Urothelium cell line (cell line): ENCODE measurements around the gene WNT7B.
"Not testable (repeated sequence)": the region's sequence is repeated elsewhere in the genome, so short reads cannot be mapped to it uniquely, and the experiment has no call there.

Source experiments
- DNase-seq: peaks from one replicate; pipeline ENCODE4 v3.0.0; 2011; ENCODE audit warnings: low spot score, mixed read lengths
- FAIRE-seq: peaks from 2 replicates; lab custom pipeline; 2011; peaks lifted over from hg19 to GRCh38; lab: Jason Lieb, UNC

WNT7B gene

DNA sequence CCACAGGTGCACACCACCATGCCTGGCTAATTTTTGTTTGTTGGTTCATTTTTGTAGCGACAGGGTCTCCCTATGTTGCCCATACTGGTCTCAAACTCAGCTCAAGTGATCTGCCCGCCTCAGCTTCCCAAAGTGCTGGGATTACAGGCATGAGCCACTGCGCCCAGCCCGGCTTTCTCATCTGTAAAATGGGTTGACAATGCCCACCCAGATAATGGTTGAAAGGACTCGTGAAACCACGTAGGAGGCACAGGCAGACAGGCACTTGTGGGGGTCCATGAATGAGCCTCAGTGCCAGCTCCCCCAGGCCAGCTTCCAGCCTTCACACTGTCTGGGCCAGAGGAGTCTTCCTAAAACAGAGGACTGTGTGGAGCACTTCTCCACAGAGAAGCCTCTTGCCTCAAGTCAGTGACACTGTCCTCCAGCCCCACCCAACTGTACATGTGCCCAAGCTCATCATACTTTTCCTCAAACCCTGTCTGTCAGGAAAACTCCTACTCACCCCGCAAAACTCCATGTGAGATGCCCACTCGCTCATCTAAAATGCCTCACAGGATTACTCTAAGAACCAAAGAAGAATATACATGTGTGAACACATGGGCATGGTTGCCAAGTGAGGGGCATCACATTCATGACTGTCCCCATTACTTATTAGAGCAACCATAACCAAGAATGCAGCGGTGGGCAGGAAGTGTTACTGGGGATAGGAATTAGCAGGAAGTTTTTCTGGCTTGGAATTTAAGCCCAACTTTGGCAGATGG lies 32.1 kb upstream of the WNT7B start:
- DNase-seq (no peak), FAIRE-seq (no peak)

DNA sequence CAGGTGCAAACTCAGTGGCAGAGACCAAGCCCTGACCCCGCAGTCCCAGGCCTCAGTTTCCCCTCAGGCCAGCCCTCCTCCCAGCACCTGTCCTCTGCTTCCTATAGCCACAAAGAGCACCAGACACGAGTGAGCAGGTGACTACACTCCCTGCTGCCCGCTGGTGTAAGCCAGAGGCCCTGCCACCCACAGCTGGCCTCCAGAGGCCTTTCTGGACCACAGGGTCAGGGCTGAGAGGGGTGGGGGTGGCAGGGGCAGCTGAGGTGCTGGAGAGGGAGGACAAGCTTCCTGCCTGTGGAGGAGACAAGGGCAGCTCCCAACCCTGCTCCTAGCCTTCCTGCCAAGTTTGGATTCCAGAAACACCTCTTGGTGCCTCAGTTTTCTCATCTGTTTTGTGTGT lies 31.3 kb upstream of the WNT7B start:
- no peak for FAIRE-seq

DNA sequence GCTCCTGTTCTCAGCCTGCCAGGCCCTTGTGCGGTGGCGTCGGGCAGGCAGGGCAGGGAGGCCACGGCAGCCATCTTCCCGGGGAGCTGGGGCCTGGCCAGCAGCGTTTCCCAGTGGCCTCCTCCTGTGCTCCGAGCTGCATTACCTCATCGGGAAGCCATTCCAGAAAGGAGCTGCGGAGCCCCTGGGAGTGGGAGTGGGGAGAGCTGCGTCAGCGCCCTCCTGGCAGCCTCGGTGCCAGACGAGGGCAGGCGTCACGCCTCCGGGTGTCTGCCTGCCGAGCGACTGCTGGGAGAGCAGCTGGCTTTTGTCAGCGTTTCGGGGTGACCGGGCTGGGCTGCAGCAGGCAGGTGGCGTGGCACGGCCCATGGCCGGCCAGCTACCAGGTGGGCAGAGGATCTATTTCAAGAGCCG lies 30.9 kb upstream of the WNT7B start:
- FAIRE-seq (peak; percentile 87), DNase-seq (peak; percentile 93)

More for the DNA sequence above, 31.3 kb upstream of the WNT7B start:
- DNase-seq: peak; percentile 32

DNA sequence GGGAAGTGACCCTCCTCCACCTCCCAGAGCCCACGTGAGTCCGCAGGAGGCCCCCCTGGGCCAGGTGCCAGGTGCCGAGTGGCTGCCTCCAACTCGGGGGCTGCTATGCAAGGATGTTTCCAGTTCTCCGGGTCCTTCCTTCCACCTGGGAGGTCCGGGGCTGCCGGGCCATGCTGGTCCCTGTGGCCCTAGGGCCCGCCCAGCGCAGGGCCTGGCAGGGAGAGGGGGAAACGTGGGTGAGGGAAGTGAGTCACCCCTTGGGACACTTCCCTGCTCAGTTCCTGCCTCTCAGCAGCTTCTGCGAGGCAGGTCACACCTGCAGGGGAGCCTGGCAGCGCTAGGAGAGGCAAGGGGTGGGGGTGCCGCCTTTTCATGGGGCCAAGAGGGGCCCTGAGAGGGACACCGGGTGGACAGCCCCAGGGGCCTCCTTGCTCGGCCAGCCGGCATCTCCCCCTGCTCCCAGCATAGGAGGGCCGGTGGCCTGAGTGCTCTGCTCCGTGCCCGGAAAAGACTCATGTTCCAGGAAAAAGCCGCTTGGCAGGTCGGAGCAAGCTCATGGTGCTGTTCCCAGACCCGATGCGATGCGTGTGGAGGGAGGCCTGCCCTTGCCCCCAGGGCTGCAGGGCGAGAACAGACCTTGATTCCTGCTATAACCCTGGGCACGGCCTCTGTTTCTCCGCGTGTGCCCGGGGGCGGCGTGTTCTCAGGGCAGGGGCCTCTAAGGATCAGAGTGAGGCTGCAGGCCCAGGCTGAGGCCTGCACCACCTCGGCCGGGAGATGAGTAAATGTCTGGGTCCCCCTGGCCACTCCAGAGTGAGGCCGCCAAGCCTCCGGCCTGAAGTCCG lies 30.3 kb upstream of the WNT7B start:
- FAIRE-seq (no peak), DNase-seq (peak; percentile 90)

GRCh38 chr22:46006379-46007002 lies 29.5 kb upstream of the WNT7B start:
- DNase-seq: peak; percentile 91

DNA sequence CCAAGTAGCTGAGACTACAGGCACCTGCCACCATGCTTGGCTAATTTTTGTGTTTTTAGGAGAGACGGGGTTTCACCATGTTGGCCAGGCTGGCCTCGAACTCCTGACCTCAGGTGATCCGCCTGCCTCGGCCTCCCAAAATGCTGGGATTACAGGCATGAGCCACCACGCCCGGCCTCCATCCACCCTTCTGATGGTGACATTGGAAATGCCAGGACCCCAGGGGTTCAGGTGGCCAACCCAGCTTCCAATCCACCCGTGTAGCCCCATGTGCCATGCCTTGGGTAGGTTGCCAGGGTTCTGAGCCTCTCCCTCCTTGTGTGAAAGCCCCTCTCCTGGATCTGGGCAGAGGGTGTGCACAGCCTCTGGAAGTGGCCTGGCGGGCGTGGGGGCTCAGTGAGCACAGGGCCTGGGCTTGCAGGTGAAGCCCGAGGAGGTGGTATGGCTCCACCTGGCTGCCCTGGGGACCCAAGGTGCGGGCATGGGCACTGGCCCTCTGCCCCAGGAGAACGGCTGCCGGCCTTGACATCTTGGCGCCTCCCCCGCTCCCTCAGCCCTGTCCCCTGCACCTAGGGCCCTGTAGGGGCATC lies 28.2 kb upstream of the WNT7B start:
- not testable (repeated sequence) for FAIRE-seq, DNase-seq

More at GRCh38 chr22:46006379-46007002, 29.5 kb upstream of the WNT7B start:
- peak; percentile 92 for FAIRE-seq

DNA sequence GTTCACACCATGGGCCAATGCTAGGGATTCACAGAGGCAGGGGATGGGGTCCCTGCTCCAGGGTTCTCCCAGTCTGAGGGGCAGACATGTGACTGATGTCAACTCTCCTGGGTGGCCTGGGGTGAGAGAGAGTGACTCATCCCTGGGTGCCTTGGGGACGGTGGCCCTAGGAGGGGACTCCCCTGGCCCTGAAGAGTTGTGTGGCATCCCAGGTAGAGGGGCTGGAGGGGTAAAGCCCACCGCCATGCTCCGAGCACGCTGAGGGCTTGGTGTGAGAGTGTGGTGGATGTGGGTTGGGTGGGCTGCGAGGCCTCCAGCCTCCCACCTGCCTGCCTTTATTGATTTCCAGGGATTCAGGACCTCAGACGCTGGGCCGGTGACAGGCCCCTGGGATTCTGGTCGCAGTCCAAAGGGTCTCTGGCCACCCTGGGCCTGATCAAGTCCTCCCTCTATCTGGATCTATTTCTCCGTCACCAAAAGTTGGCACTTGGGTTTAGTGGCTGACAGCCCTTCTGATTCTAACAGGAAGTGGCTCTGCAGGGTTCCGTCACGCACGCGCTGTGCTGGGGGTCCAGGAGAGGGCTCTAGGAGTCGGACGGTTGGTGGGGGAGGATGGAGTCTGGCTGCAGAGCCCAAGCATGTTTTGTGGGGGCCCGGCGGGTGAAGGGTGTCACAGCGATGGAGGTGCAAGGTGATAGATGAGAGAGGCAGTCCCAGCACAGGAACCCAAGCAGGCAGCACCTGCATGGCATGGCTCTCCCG lies 27.3 kb upstream of the WNT7B start:
- no peak for FAIRE-seq
- no peak for DNase-seq

GRCh38 chr22:46003271-46004091 lies 26.5 kb upstream of the WNT7B start:
- DNase-seq (no peak), FAIRE-seq (peak; percentile 37)

- peak; percentile 63 for DNase-seq
- peak; percentile 52 for FAIRE-seq
Observed at GRCh38 chr22:46002757-46003270, 25.9 kb upstream of the WNT7B start.

DNA sequence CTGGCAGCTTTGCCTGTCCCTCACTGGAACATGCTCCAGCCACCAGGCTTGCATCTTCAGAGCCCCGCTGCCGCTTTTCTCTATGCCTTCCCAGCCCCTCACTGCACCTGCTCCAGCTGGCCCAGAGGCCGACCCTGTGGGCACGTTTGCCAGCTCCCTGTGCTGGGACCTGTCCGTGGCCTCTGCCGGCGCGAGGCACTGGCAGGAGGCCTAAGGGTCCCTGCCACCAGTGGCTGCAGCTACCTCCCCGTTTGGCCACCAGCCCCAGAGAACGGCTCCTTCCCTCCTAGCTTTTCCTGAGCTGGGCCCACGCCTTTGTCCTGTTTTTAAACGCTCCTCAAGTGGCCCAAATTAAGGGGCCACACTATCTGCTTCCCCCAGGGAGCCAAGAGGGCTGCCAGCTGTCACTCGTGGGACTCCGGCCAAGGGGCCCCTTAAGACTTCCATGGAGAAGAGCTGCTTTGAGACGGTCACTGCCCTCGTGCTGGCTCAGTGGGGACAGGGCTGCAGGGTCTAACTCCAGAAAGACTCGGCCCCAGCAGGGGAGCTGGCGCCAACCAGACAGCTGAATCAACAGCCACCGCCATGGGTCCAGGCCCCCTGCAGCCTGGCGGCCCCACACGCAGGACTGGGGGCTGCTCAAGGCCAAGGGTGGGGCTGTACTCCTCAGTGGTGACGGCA lies 24.6 kb upstream of the WNT7B start:
- FAIRE-seq (no peak), DNase-seq (no peak)

DNA sequence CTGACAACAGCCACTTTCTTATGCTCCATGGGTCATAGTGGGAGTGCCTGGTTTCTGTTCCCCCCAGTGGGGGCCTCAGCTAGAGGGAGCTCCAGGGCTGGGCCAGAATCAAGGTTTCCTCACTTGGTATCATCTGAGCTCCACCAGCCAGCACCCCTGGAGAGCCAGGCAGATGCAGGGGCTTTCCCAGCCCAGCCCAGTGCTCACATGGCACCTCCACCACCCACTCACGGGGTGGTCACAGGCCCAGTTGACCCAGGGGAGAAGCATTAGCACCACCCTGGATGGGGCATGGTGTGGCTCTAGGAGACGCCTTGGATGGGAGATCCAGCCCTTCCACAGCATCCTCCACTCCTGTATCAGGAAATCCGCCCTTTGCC lies 24.1 kb upstream of the WNT7B start:
- FAIRE-seq (peak; percentile 42), DNase-seq (no peak)

DNA sequence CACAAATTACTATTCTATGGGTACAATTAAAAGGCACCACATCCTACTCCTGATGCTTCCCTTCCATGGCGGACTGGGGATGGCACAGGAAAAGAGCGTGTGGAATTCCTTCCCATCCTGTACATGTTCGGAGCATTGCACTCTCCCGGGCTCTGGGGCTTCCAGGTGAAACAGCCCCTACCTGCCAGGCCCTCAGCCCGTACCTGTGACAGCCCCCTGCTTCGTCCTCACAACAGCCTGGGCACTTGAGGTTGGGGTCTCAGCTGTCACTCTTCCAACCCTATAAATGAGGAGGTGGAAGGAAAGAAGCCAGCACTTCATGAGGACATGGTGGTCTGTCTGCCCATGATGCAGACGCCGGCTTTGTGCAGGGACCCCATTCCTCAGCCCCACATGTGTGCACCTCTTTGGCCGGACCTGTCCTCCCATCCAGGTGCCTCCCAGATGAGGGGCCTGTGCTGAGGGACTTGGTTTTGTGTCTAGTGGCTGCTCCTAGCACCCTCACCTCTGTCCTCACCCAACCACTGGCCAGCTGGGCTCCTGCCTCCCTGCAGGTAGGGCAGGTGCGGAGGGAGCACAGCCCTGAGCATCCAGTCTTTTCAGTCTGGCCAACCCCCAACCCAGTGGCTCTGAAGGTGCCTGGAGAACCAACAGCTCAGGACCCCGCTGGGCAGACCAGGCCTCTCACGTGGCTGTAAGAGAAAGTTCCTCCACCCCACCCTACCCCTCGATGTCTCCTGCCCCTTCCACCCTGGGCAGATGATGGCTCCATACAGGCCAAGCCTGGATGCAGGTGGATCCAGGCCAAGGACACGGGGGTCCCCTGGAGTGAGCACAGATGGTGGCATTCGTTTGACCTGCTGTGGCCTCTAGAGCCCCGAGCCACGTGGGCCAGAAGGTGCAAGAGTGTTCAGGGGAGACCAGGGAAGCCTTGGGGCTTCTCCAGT lies 23.4 kb upstream of the WNT7B start:
- DNase-seq: no peak

DNA sequence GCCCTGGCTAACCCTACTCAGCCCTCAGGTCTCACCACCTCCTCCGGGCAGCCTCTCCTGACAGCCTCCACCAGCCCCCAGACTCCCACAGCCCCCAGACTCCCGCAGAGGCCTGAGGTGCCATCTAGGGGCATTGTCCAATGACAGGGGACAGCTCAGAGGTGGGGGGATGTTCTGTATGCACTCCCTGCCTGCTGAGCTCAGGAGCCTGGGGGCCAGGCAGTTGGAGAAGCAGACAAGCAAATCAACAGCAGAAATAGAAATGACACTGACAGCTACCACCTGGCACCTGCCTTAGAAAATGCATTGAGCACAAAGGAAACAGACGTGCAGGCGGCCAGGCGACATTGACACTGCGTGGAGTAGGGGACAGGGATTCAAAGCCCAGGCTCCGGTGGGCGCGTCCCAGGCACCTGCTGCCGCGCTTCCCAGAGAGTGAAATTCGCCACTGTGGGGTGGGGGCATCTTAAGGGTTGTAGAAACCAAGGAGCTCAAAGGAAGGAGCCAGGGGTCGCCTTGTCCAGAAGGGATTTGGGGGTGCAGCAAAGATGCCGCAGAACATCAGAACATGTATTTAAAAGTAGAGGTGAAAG lies 22.5 kb upstream of the WNT7B start:
- no peak for DNase-seq
- no peak for FAIRE-seq

More for the DNA sequence above, 23.4 kb upstream of the WNT7B start:
- peak; percentile 55 for FAIRE-seq

- no peak for DNase-seq
- FAIRE-seq: no peak
Observed at GRCh38 chr22:45998638-45999378, 21.8 kb upstream of the WNT7B start.

GRCh38 chr22:45997777-45998637 lies 21.0 kb upstream of the WNT7B start:
- FAIRE-seq (peak; percentile 46), DNase-seq (no peak)
